SW480 (cell line): ENCODE measurements around the gene PAOX.

ENCODE experiments used
- DNase-seq: peaks from one replicate; pipeline ENCODE4 v3.0.0-alpha.2; 2016; ENCODE audit warnings: low spot score

PAOX gene

DNA sequence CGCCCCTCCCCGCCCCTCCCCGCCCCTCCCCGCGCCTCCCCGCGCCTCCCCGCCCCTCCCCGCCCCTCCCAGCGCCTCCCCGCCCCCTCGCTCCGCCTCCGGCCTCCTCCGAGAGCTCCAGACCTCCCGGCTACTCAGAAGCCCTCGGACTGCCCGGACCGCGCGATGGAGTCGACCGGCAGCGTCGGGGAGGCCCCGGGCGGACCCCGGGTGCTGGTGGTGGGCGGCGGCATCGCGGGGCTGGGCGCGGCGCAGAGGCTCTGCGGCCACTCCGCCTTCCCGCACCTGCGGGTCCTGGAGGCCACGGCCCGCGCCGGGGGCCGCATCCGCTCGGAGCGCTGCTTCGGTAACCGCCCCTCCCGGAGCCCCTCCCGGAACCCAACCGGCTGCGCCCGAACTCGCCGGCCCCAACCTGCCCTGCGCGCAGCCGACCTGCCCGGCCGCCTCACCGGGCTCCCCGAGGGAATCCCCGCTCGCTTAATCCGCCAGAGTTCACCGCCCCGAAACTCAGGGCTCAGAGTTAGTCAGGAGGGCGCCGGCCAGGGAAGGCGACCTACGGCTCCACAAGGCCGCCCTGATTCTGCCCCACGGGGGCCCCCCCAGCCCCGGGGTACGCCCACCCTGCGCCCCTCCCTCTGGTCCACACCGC, at the start of gene PAOX:
PAOX (plus strand) TSS at position 111 of the 649 bp plus-strand sequence; CDS start at position 166, 55 bp downstream.
- peak; percentile 49 for DNase-seq

DNA sequence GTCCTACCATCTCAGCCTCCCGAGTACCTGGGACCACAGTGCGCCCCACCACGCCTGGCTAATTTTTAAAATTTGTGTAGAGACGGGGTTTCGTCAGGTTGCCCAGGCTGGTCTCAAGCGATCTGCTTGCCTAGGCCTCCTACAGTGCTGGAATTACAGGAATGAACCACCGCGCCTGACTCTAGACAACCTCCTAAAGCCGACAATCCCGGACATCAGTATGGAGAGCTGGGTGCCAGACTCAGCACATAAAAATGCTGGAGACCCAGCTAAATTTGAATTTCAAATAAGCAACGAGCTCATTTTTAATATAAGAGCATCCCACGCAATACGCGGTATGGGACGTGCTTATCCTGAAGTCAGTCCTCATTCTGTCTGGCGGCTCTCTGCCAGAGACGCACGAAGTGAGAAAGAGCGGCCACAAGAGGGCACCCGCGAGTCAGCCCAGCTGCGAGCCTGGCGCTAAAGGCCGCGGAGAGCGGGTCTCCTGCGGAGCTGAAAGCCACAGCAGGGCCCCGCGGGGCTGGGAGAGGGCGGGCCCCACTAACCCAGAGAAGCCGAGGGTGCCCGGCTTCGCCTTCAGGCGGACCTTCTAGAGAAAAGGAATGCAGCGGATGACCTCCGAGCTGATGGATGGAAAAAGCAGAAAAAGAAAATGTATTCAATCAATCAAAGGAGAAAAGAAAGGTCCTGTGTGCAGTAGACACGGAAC, 49.4 kb upstream of the PAOX start:
- DNase-seq, result peak; percentile 72

DNA sequence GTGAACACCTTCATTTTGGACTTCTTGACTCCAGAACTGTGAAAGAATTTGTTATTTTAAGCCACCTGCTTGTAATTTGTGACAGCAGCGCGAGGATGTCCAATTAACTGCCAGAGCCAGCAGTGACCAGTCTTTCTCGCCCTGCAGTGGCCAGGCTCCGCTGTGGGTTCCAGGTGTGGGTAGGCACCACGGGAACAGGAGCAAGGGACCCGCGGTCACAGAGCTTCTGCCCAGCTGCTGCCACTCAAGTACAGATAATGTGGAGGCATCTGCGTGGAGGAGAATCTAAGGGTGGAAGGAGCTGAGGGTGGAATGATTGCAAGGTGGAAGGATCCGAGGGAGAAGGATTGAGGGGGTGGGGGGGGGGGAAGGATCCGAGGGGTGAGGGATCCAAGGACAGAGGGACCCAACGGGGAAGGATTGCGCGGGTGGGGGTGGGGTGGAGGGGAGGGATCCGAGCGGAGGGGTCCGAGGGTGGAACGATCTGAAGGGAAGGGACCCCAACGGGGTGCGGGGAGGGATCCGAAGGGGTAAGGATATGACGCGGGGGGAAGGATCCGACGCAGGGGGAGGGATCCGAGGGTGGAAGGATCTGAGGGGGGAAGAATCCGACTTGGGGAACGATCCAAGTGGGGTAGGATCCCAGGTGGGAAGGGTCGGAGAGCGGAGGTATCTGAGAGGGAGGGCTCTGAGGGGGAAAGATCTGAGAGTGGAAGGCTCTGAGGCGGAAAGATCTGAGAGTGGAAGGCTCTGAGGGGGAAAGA, 45.9 kb upstream of the PAOX start:
- no peak for DNase-seq

DNA sequence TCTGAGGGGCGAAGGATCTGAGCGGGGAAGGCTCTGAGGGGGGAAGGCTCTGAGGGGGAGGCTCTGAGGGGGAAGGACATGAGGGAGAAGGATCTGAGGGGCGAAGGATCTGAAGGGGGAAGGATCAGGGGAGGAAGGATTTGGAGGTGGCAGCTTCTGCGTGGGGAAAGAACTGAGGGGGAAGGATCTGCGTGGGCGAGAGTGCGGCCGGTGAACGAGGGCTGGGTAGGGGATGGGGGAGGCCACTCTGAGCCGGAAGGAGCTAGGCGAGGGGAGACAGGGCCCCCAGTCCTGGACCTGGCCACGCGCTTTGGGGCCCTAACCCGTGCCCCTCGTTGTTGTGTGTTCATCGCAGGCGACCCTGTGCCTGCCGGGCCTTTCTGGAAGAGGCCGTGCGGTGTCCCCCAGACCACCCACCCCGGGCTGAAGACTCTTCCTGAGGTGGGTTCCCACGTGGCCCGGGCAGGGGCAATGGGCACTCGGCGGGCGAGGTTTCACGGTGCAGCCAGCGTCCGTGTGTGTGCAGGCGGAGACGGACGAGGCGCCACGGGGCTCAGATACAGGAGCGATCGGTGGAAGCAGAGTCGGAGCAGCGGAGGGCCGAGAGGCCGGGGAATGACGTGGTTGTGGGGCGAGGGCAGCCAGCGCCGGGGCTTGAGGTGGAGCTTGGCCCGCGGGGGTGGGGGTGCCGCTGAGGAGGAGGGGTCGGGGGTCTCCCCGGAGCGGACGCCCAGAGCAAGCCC, 44.4 kb upstream of the PAOX start:
- DNase-seq, result no peak

DNA sequence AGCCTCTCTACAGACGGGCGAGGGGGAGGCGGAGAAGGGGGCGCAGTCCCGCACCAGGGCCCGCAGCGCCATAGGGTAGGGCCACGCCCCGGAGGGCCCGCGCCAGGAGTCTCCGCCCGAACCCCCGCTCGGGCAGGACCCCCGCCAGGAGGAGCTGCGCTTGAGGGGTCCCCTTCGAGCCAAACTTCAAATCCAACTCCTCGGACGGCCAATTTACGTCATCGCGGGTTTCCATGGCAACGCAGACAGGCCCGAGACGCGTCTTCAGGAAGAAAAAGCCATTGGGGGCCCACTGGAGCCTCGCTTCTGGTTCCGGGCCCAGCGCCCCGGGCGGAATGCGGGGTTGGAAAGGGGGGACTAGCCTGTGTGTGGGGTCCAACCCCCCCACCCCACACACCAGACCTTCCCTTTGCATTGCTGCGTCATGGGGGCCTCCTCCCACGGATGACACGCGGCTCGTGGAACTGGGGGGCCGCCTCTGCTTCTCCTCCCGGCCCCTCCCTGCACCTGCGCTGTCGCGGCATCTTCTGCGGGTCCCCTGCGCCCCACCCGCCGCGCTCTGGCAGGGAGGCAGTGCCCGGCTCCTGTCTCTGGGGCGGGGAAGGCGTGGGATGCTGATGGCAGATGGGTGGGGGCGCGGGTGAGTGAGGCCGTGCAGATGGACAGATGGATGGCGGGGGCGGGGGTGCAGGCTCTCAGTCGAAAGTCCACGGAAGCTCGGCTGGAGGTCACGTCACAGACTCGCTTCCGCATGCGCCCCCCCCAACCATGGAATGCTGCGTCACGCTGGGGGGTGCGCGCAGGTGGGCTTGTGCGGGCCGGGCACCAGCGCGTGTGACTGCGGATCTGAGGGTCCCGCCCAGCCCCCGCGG, 43.6 kb upstream of the PAOX start:
- DNase-seq, result peak; percentile 44

DNA sequence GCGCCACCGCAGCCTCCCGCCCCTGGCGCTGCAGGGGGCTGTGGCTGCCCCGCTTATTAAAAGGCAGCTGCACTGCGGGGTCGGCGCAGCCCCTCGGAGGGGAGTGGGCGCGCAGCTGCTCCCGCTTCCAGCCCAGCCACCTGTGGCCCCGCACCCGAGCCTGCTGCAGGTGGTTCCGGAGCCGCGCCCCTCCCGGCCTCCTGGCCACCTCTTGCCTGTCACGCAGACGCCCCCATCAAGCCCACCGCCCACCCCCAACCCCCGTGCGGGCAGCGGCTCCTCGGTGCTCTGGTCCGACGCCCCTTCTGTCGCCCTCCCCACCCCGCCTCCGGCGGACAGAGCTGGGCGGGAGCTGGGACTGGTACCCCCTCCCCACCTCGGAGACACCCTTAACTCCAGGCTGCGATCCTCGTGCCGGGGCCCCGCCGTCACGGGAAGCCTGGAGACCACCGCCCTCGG, 42.9 kb upstream of the PAOX start:
- DNase-seq, result no peak

DNA sequence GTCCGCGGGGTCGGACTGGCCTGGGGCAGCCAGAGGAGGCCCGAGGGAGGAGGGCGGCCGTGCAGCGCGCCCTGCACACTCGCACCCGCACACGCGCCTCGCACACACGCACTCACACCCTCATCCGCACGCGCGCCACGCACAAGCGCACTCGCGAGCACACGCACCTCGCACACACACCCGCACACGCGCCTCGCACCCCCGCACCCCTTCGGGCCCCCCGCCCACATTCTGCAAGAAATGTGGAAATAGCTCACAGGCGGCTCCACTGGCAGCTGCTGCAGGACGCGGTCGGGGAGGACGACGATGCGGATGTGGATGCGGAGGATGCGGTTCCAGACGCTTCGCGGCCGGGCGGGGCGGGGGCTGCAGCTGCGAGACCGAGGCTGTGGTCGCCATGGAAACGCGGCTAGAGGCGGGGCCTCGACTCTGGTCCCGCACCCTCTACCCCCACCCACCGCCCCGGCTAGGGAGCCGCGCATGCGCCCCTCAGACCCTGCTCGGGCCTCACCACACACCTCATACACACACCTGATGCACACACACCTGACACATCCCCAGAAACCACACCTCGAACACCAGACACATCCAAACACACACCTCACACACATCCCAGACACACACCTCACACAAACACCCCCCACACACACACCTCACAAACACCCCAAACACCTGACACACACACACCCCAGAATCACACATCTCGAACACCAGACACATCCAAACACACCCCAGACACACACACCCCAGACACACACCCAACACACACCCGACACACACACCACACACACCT, 42.3 kb upstream of the PAOX start, which contains the start of gene CALY:
CALY (minus strand) TSS at position 320 of the 793 bp plus-strand sequence. CDS start 7,907 bp downstream, outside the sequence.
- no peak for DNase-seq

DNA sequence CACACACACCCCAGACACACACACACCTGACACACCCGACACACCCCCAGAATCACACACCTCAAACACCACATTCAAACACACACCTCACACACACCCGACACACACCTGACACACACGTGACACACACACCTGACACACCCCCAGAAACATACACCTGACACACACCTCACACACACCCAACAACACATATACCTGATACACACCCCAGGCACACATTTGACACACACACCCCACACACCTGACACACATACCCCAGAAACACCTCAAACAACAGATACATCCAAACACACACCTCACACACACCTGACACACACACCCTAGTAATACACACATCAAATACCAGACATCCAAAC, 41.7 kb upstream of the PAOX start:
- no peak for DNase-seq

DNA sequence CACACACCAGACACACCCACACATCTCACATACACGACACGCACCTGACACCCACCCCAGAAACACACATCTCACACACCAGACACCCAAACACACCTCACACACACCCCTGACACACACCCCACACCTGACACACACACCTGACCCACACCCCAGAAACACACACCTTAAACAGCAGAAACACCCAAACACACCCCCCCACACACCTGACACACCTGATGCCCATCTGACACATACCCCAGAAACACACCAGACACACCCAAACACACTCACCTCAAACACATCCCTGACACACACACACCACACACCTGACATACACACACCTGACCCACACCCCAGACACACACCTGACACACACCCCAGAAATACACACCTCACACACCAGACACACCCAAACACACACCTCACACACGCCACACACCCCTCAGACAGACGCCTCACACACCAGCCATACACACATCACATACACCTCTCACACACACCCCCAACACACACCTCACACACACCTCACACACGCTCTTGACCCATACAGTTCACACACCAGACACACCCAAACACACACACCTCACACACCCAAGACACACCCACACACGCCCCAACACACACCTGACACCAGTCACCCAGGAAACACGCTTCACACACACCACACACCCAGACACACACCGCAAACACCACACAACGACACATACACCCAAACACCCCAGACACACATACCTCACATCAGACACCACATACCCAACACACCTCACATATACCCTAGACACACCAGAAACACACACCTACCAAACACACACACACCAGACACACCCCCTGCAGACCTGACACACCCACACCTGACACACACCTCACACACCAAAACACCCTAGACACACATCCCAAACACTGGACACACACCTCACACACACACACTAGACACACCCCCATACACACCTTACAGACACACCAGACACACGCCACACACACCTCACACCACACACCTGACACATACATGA, 40.7 kb upstream of the PAOX start:
- no peak for DNase-seq

DNA sequence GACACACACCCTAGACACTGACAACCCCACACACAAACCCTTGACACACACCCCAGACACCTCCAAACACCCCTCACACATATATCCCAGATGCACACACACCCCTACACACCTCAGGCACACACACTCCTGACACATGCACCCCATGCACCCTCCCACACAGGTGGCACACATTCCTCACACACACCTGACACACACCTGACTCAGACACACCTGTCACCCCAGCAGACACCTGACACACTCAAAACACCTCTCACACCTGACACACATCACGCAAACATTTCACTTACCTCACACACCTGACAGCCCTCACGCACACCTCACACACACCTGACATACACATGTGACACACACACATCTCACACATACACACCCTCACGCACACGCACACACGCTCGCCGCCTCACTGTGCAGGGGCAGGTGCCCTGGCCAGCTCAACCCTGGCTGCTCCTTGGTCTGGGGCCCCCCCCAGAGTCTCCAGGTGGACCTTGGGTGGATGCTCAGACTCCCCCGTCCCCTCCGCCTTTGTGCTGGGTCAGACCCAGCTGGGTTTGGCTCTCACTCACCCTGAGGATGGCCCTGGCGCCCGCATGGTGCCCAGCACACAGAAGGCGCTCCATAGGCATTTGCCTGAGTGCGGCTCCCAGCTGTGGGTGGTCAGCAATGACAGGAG, 39.2 kb upstream of the PAOX start:
- no peak for DNase-seq

DNA sequence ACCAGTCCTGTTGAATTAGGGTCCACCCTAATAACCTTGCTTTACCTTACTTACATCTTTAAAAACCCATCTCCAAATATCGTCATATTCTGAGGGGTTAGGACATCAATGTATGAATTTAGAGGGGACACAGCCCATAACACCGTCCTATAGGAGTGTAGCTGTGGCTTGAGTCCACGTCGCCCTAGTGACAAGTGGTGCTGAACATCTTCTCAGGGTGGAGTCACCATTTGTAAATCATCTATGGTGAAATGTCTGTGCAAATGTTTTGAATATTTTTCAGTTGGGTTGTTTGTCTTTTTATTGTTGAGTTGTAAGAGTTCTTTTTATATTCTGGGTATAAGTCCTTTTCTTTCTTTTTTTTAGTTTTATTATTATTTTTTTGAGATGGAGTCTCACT, 37.1 kb upstream of the PAOX start:
- DNase-seq, result no peak

DNA sequence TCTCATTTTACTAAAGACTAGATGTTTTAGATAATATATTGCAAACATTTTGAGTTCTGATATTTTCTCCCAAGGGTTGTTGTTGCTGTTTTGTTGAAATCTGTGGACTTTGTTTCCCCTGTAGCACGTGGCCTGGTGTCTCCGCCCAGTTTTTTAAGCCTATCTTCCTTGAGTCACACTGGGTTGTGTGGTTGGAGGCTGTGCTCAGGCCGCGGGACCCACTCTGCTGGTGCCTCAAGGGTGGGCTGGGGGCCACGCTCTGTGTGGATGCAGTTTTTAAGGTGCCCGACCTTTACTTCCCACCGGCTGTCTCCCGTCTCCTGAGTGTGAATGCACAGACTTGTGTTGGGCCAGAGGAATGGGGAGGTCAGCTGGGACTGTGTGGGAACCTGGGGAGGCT, 36.1 kb upstream of the PAOX start:
- DNase-seq, result no peak

DNA sequence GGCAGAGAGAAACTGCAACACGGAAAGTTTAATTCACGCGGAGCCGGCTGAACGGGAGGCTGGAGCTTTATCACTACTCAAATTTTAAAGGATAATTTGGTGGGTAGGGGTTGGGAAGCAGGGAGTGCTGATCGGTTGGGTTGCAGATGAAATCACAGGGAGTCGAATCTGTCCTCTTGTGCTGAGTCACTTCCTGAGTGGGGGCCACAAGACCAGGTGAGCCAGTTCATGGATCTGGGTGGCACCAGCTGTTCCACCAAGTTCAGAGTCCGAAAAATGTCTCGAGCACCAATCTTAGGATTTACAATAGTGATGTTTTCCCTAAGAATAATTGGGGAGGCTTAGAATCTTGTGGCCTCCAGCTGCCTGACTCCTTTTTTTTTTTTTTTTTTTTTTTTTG, 35.5 kb upstream of the PAOX start:
- peak; percentile 59 for DNase-seq

DNA sequence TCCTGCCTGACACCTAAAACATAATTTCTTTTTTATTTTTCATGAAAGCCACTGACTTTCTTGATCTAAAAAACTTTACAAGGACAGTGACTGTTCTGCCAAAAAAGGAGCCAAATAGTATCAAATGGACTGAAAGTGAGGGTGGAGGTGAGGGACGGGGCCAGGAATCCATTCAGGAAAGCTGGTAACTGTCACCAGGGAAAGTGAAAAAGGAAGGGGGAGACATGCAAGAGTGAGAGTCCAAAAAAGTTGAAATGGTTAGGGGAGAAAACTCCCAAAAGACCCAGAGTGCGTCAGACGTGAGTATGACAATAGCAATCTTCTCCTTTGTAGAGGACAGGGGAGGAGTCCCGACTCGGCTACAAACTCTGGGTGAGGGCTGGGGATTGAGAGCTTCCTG, 34.8 kb upstream of the PAOX start:
- DNase-seq, result no peak

DNA sequence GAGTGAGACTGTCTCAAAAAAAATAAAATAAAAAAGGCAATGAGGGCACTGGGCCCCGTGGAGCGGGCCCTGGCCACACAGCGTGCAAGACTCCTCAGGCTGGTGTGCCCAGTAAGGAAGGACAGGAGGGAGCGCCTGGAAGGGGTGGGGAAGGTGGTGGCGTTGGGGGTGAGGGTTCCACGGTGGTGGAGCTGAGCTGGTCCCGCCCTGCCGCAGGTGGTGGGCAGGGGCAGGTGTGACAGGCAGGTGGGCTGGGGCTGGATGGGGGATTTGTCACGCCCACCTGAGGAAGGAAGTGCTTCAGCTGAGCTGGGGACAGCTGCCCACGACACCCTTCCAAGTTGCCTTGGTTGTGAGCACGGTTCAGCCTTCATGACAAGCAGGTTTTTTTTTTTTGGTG, 32.6 kb upstream of the PAOX start:
- DNase-seq, result no peak

DNA sequence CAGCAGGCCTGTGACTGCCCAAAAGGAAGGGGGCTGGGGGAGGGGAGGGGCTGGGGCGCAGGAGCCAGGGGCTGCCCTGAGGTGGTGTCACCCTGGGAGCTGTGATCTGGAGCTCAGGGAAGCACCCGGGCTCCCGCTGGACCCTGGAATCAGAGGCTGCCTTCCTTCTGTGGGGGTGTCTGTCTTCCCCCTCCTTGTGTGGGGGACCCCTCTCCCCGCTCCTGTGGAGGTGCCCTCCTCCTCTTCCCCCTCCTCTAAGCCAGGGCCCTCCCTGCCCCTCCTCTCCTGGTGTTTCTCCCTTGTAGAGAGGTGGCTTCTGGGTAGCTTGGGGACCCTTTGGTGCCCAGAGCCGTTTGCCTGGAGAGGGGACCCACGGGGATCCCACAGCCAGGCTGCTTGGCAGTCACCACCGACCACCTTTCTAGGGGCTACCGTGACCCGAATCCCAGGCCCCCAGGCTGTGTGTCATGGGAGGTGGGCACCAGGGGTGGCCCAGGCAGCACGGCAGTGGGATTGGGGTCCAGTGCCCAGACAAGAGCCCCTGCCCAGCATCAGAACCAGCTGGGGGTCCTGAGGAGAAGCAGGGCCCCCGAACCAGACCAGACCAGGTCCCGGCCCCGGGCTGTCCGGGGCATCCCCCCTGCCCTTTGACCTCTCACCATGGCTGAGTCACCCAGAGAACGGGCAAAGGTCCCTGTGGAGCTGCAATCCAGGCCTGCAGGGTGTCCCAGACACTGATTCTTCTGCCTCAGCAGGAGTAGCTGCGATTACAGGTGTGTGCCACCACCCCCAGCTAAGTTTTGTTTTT, 31.1 kb upstream of the PAOX start:
- DNase-seq, result peak; percentile 32

DNA sequence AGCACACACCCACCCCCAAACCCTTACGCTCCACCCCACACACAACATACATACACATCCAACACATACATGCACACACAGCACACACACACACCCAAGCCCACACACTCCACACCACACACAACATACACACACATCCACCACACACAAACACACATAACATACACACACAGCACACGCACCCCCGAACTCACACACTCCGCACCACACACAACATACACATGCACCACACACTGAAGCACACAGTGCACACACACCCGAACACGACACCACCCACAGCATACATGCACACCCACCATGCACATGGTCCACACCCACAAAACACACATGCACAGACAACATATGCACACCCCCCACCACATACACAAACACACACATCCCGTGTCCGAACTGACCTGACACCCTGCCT, 29.9 kb upstream of the PAOX start:
- no peak for DNase-seq

DNA sequence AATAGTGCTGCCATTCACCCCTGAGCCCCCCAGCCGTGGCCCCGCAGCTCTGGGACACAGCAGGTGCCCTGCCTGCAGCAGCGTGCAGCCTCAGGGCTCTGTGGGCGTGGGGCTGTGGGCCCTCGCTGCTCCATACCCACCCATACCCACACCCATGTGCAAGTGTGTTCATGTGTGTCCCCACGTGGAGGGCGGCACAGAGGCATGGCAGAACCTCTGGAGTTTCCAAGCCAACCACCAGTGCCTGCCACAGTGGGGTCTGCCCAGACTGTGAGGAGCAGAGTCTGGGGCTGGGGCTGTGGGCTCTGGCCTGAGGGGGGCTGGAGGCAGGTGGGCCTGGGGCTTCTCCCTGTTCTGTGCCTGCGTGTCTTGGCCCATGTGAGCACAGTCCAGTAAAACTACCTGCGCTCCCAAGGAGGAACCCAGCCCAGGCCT, 29.5 kb upstream of the PAOX start:
- DNase-seq, result no peak
